ENCODE results near the gene CLCN4. TPM values are rescaled to one million over a fixed set of nuclear protein-coding genes. Genes with fewer than 3 reads are reported as not detected.

The CLCN4 gene
- total RNA-seq, 2 experiments from 2014 or later: not detected

- Mint-ChIP-seq H3K27ac (no peak overlapping the region), H3K36me3 (ENCODE audit: low read depth) (no peaks in the 10 kb centered on the region), H3K4me3 (no peak overlapping the region), H3K9me3 (no peaks in the 10 kb centered on the region), H3K4me1 (ENCODE audit: low read depth) (no peaks in the 10 kb centered on the region), H3K27me3 (no peaks in the 10 kb centered on the region)
- TF ChIP-seq CTCF (IDR thresholded peaks at IDR 0.05): no peak
- DNase-seq: no peak
- intact Hi-C loops (cut with DNase I, micrococcal nuclease): no loop called here
- Histone ChIP-seq H3K27ac (ENCODE audit: low read depth in 1 of 2, low read length in 2 of 2) (no peak overlapping the region), H3K36me3 (ENCODE audit: insufficient read depth, low read length) (no peaks in the 10 kb centered on the region), H3K9me3 (ENCODE audit: control insufficient read depth in 1 of 2, insufficient read depth in 1 of 2, low read length in 2 of 2) (no peaks in the 10 kb centered on the region), H3K4me1 (ENCODE audit: insufficient read depth, low read length) (no peaks in the 10 kb centered on the region), H3K27me3 (ENCODE audit: control insufficient read depth in 1 of 2, insufficient read depth in 2 of 2, low read length in 2 of 2) (no peaks in the 10 kb centered on the region), H3K4me3 (ENCODE audit: low read length) (no peak overlapping the region)
- ChIA-PET CTCF (no interaction called here), POLR2A (no interaction called here)
- no peak for ATAC-seq (ENCODE audit: poor library complexity)
Observed at GRCh38 chrX:10206317-10206716, 49.5 kb downstream of the CLCN4 start.

DNA sequence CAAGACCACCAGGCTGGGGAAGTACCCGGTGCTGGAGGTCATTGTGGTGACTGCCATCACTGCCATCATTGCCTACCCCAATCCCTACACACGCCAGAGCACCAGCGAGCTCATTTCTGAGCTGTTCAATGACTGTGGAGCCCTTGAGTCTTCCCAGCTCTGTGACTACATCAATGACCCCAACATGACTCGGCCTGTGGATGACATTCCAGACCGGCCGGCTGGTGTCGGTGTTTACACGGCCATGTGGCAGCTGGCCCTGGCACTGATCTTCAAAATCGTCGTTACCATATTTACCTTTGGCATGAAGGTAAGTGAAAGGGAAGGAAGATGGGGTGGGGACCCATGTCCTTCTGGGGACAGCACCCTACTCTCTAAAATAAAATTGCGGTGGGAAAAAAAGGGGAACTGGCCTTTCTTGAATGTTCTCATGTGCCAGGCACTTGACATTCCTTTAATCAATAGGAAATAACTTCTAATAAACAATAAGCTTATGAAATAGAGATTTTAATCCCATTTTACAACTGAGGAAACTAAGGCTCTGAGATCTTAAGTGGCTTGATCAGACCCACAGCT is 51.6 kb downstream of the CLCN4 start:
- H3K9me3 Mint-ChIP-seq: no peaks in the 10 kb centered on the region
- ATAC-seq (ENCODE audit: poor library complexity): no peak
- H3K4me1 Mint-ChIP-seq (ENCODE audit: low read depth): no peaks in the 10 kb centered on the region
- Histone ChIP-seq H3K9me3 (ENCODE audit: control insufficient read depth in 1 of 2, insufficient read depth in 1 of 2, low read length in 2 of 2) (no peaks in the 10 kb centered on the region), H3K27ac (ENCODE audit: low read depth in 1 of 2, low read length in 2 of 2) (no peak overlapping the region), H3K4me3 (ENCODE audit: low read length) (no peak overlapping the region), H3K27me3 (ENCODE audit: control insufficient read depth in 1 of 2, insufficient read depth in 2 of 2, low read length in 2 of 2) (no peaks in the 10 kb centered on the region), H3K4me1 (ENCODE audit: insufficient read depth, low read length) (no peaks in the 10 kb centered on the region), H3K36me3 (ENCODE audit: insufficient read depth, low read length) (no peaks in the 10 kb centered on the region)
- H3K36me3 Mint-ChIP-seq (ENCODE audit: low read depth): no peaks in the 10 kb centered on the region
- no peaks in the 10 kb centered on the region for H3K27me3 Mint-ChIP-seq
- intact Hi-C loops (cut with DNase I, micrococcal nuclease): no loop called here
- H3K27ac Mint-ChIP-seq: no peak overlapping the region
- DNase-seq: no peak
- no peak overlapping the region for H3K4me3 Mint-ChIP-seq
- TF ChIP-seq CTCF (IDR thresholded peaks at IDR 0.05): no peak
- ChIA-PET POLR2A (no interaction called here), CTCF (no interaction called here)

DNA sequence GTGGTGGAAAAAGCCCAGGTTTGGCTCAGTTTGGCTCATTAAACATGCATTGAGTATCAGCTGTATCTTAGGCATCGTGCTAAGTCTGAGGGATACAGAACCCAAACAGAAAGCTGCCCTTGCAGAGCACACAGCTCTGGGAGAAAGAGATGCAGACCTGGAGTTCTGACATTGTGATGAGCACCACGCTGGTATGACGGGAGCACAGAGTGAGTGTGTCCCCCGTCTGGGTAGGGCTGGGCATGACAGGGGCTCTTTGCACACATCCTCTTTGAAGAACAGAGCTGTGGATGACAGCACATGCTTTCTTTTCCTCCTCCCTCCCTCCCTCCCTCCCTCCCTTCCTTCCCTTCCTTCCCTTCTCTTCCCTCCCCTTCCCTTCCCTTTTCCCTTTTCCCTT is 52.2 kb downstream of the CLCN4 start:
- Mint-ChIP-seq H3K36me3 (ENCODE audit: low read depth) (no peaks in the 10 kb centered on the region), H3K27me3 (no peaks in the 10 kb centered on the region), H3K27ac (no peak overlapping the region), H3K9me3 (no peaks in the 10 kb centered on the region), H3K4me1 (ENCODE audit: low read depth) (no peaks in the 10 kb centered on the region), H3K4me3 (no peak overlapping the region)
- POLR2A ChIA-PET: no interaction called here
- Histone ChIP-seq H3K4me1 (ENCODE audit: insufficient read depth, low read length) (no peaks in the 10 kb centered on the region), H3K36me3 (ENCODE audit: insufficient read depth, low read length) (no peaks in the 10 kb centered on the region), H3K27me3 (ENCODE audit: control insufficient read depth in 1 of 2, insufficient read depth in 2 of 2, low read length in 2 of 2) (no peaks in the 10 kb centered on the region), H3K27ac (ENCODE audit: low read depth in 1 of 2, low read length in 2 of 2) (no peak overlapping the region), H3K9me3 (ENCODE audit: control insufficient read depth in 1 of 2, insufficient read depth in 1 of 2, low read length in 2 of 2) (no peaks in the 10 kb centered on the region), H3K4me3 (ENCODE audit: low read length) (no peak overlapping the region)
- ATAC-seq (ENCODE audit: poor library complexity) (no peak), DNase-seq (no peak)
- CTCF ChIA-PET: no interaction called here
- TF ChIP-seq CTCF (IDR thresholded peaks at IDR 0.05): no peak
- intact Hi-C loops (cut with DNase I, micrococcal nuclease): no loop called here

Measured in CD4-positive, alpha-beta T cell (primary cell).